Hindlimb muscle (tissue), 1 donor: Measurements from ENCODE around the gene ITPRID1. TPM values are rescaled to one million over a fixed set of nuclear protein-coding genes. Genes with fewer than 3 reads are reported as not detected.

Experiments
- DNase-seq: peaks from one replicate; pipeline ENCODE4 v3.0.0-alpha.2; 2013
- polyA plus RNA-seq: library from polyadenylated mRNA; unstranded; fragments of 120-200 nt; gene quantifications from one replicate; pipeline ENCODE4 v1.2.1, GENCODE V29; 2013; ENCODE audit not compliant: insufficient read length

Gene ITPRID1
- polyA plus RNA-seq, 1 donor: 0.61 TPM

DNA sequence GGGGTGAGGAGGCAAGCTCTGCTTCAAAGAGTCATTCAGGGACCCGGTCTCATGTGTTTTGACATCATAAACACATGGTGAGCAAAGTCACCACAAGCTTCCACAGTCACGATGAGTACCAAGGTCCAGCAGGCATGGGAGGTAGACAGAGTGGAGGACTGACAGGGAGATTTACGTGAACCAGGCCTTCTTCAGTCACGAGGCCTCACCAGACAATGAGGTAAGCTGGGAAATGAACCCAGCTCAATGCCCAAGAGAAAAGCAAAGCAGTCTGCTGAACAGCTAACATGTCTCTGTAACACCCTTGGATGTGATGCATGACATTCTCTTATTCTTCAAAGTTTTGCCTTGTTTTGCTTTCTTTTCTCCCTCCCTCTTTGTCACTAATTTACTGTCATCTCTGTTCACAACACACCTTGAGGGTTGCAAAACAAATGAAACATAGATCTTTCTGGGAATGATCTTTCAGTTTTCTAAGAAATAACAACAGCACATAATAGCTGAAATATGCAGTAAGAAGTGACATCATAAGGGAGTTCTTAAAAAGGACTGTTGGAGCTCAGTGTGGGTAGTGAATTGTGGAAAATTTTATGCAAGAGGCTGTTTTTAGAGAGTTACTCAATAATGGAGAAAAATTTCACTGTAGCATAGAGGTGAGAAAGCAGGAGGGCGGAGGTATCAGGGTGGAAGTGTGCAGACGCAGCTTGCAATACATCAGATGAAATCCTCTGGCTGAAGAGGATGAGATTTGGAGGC, 182.1 kb downstream of the ITPRID1 start:
- DNase-seq: peak; percentile 10

DNA sequence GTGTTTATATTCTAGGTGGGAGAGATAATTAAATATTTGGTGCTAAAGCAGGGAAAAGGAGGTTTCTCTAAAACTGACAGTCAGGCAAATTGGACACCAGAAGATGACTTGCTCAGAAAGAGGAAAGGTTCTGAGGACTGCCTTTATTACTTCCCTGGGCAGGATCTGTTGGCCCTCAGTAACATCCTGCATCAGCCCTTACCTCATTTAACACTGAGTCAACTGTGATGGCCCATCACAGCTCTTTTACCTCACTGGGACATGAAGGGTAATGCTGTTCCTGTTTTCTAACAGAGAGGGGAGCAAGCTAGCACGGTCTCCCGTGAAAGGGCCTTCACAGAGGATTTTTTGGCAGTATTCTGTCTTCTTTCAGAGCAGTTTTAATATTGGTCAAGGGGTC, 185.2 kb downstream of the ITPRID1 start:
- DNase-seq: no peak

DNA sequence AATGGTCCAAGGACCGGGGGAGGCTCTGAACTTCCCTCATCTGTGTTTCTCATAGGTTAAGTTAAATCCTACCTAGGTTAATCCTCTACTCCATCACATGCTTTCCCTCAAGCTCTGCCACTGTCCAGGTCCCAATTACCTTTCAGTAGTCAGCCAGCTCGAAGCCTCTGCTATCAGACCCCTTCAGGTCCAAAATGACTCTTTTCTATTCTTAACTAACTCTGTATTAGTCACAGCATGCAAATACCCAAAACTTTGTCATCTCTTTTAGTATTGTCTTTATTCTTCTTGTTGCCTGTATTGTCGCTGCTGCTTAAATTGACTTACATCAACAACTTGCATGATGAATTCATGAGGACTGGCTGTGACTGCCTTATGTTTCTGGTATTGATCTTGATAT, 188.5 kb downstream of the ITPRID1 start:
- no peak for DNase-seq

DNA sequence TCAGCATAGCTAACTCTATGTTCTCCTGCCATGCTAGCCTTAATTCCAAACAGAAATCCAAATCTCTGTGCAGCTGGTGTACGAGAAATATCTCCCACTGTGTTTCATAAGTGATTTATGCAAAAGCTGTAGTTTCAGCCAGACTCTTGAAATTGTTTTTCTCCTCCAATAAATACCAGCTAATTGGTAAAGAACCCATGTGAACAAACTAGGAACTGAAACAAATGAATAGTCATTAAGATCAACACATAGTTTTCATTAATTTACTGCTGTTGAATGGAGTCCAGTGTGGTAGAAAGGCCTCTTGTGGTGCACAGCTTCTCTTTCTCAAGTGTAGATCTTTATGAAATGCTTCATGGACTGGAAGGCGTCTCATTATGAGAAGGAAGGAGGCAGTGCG, 191.5 kb downstream of the ITPRID1 start:
- DNase-seq: no peak

DNA sequence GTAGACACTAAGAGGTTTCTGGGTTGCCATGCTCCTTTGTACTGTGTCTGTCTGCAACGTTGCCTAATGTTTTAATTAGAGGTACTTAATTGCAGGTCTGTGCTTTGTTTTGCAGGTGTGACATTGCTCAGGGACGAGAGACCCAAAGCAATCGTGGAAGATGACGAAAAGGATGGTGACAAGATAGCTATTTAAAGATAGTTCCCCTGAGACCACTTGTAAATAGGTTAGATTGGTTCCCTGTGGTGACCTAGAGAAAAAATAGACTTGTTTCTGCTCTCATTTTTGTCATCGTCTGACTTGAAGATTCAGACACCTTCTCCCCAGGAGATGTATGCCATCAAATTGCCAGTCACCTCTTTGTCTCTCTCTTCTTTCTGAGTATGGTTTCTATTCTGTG, 193.2 kb downstream of the ITPRID1 start:
- DNase-seq: no peak

Other genes with a start within 250 kb of the ITPRID1 start
- gene NEUROD6, start 173.4 kb upstream of the ITPRID1 start, polyA plus RNA-seq: not detected
- not detected for gene PPP1R17, start 173.1 kb downstream of the ITPRID1 start, polyA plus RNA-seq